DMS153 (cell line): Measurements from ENCODE around the gene TRANK1.

Experiments
- DNase-seq: peaks from one replicate; lab custom pipeline; 2025; lab: John Stamatoyannopoulos, UW

Gene TRANK1

DNA sequence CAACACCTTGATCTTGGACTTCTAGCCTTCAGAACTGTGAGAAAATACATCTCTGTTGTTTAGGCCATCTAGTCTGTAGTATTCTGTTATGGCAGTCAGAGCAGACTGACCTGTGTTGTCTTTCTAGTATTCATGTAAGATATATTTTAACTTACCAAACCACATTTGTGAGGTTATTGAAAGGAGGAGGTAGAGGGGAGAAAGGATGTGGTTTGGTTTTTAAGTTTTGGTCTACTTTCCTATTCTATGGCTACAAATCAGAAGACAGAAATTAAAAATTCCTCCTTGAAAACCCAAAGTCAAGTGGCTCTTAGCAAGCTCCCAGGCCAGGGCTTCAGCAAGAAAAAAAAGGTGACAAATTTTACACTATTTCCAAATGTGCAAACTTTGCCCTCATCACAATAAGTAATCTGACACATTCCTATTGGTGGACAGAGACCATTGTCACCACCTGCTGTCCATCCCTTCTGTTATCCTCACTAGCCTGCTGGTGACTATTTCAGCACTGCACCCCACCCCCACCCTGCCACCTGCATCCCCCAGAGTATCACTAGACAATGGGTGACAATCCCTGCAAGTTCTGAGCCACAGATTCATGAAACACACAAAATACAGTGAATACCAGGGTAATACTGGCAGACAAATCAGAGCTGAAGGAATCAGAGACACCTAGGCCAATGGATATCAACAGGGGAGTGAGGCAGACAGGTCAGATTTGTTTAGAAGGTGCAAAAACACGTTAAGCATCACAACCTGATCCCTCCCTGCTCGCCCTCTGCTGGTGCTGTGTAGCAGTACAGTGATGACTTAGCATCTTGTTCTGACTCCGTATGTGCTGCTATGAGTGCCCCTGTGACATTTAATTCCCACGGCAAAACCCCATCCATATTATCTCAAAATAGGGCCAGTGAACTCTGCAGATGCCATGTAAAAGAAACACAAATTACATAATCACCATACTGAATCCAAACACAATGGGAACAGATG, 101.5 kb downstream of the TRANK1 start:
- no peak for DNase-seq

DNA sequence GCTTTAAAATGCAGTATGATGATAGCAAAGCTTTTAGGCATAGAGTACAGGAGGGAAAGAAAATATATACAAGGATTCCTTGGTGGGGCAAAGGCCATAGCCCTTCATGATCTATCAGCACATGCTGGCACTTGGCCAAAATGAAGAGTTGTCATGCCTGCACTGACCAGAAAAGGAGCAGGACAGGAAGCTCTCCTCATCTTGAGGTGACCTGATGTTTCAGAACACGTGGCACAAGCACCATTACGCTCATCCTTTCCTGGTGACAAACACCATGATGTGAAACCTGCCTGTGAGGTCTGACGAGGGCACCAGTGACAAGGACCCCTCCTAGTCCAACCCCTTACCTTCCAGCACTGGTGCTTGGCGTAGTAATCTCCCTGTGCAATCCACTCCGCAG, 102.6 kb downstream of the TRANK1 start:
- no peak for DNase-seq

DNA sequence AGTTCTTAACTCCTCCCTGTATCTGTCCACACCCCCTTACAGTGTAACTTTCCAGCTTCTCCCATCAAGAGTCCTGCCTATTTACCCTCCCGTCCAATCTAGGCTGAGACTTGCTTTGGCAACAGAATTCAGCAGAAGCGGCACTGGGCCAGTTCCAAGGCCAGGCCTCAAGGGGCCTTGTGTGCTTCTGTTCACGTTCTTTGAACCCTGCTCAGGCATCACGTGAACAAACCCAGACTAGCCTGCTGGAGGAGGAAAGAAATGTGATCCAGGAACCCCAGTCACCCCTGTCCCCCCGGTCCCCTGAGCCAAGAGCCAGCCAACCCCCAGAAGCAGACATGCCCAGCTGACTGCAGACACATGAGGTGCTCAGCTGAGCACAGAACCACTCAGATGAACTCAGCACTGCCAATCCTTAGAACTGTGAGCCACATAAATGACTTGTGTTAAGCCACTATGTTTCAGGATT, 104.4 kb downstream of the TRANK1 start:
- DNase-seq: no peak

DNA sequence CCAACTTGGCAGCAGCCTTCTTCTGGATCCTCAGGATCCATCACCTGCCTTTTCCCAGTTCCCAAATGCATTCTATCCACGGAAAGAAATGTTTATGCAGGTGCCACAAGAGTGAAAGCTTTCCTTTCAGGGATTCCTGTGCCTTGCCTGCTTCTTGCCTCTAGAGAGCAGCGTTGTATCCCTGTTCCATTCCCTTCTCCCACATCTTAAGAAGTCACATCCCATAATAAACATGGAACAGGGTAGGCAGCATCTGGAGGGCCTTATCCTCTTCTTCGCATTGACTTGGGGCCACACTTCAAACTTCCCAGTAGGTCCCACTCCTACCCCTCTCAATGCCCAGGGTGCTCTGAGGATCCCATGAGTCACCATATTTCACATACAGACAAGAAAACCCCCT, 107.8 kb downstream of the TRANK1 start:
- no peak for DNase-seq

DNA sequence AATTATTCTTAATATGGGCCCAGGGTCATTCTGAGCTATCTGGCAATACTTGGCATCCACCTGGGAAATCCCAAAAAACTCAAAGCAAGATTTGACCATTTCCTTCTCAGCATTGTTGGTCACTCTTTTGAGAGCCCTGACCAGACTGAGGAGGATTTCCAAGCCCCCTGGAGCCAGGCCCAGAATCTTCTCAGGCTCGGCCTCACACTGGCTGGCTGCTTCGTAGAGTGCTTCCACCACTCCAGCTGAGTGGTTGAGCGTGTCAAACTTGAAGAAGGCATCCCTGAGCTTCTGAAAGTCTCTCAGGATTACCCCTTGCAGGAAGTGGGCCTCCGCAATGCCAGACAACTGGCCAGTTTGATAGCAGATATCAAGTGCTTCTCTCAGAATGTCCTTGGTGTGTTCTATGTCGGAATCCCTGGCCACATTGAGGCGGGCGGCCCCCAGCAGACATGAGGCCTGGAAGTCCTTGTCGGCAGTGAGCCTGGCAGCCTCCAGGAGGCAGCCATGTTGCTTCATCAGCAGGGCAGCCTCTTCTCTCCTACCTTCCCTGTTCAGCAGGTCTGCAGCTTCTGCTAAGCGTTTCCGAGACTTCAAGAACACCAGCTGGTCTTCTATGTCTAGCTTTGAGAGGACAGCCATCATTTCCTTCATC, 111.6 kb downstream of the TRANK1 start:
- DNase-seq: no peak

GRCh38 chr3:36832406-36832805, 112.4 kb downstream of the TRANK1 start:
- DNase-seq: no peak

- DNase-seq: no peak
These were observed 117.7 kb downstream of the TRANK1 start for GRCh38 chr3:36827133-36827532.

DNA sequence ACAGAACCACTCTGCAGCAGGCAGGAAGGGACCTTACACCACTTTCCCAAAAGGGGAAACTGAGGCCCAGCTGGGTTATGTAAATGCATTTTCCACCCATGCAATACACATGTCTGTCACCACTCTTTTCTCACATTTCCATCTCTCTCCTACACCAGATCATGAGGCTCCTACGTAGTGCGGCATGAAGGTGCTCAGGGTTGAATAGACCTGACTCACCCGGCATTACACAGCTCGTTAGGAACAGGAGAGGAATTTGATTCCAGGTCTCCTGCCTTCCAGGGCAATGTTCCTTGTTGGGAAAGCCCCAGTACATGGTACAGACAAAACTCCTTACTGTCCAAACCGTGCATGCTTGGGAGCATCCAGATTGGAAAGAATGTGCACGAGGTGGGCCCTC, 118.6 kb downstream of the TRANK1 start:
- DNase-seq: no peak

DNA sequence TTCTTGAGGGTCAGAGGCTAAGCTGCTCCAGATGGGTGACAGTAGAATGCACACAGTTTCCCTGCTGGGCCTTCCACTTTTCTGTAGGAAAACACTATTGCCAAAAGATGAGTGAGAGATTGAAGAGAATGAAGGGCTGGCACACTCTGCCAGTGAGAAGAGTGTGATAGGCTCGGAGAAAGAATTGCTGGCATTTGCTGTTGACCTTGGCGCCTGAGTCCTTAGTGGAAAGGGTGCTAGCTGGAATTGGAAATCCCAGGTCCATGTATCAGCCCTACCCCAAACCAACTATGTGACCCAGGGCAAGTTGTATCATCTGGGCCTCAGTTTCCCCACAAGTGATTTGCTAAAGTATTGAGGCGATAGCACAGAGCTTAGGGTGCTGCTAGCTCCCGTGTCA, 120.4 kb downstream of the TRANK1 start:
- DNase-seq: no peak

- no peak for DNase-seq
These were observed 121.0 kb downstream of the TRANK1 start for GRCh38 chr3:36823806-36824205.

DNA sequence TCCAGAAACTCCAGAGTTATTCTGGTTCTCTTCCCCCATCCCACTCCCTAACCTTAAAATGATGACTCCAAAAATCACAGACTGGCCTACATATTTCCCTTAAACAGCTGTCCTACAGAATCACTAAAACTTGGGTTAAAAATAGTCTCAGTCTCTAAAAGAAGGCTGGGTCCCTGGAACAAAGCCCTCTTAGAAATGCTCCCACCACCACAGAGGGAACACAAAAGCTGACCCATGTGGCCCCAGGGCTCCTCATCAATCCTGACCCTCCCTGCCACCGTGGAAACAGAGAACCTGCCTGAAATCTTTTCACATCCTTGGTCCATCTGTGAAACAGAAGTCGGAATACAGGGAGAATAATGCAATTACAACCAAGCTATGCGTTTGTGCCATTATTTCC, 124.8 kb downstream of the TRANK1 start:
- DNase-seq: no peak

DNA sequence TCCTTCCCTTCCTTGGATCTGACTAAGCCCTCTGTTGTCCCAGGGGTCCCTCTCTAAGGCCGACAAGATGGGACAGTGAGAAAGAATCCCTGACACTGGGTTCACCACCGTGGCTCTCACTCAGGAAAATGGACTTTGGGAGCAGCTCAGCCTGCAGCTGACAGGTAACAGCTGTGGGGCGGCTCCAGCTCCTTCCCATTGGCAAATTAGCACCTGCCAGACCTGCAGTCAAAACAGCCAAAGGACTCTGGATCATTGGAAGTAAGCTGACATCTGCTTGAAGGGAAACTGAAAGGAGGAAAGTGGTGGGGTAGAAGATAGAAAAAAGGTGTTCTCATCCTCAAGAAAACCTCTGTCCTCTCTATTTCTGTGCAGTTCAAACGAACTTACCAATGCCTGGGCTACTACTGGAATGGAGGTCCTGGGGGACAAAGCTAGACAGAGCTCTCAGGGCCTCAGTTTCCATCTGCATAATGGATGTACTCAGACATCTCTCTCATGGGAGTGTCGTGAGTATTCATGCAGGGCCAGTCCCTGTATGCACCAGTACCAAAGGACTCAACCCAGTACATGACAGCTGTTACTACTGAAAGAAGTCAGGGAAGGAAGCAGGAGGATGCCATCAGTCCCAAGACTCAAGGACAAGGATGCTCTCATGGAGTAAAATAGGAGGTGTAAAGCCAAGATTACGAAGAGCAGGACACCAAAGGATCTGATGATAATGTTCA, 126.9 kb downstream of the TRANK1 start:
- DNase-seq: no peak

DNA sequence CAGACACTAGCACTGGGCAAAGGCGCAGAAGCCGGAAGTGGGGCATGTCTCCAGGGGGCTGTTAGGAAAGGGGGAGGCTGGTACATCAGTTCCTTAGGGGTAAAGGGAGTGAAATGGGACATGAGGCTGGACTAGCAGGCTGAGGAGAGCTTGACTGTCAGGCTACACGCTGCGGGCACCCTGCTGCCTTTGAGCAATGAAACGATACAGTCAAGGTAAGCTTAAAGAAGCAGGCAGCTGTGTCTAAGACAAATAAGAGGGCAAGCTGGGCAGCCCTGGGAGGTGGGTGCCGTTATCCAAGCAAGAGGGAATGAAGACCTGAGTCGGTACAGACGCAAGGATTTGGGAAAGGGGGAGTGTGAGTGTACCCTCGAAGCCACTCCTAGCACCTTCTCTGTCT, 129.5 kb downstream of the TRANK1 start:
- DNase-seq: no peak

DNA sequence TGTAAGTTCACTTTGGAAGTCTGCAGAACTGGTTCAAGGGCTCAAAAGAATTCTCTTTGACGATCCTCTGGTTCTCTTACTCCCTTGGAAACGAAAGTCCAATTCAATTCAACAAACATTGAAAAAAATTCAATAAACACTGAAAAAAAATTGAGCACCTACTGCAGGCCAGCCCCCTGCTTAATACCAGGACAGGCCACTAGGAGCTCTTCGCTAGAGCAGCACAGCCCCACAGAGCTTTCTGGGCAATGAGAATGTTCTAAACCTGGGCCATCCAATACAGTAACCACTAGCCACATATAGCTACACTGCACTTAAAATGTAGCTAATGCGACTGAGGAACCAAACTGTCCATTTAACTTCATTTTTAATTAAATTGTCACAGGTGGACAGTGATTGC, 130.1 kb downstream of the TRANK1 start:
- DNase-seq: no peak

DNA sequence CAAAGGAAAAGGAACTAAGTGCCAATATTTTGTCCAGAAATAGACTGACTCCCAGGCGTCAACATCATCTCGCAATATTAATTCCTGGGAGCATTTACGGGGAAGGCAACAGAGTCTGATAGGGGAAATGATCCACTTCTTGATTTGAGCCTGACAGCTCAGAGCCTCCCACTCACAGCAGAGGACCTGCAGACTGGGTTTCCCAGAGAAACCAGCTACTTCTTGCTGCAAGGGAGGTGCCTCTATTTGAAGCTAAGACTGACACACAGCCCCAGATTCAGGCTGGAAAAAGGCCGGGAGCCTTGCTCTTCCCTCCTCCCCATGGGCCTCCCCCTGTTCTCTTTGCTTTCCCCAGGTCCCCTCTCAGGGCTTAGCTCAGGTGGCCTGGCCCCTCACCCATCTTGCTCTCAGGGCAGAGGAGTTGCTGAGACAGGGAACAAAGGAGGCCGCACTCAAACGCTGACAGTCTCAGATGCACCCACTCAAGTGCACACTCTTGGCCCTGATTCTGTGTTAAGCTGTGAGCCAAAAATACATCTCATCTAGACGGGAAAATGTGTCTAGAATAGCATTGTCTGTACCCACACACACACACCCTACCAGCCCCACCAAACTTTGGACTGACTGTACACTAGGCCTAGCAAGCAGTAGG, 130.7 kb downstream of the TRANK1 start:
- no peak for DNase-seq

GRCh38 chr3:36813305-36813704, 131.5 kb downstream of the TRANK1 start:
- no peak for DNase-seq

- no peak for DNase-seq
These were observed 132.6 kb downstream of the TRANK1 start for GRCh38 chr3:36812240-36812639.

DNA sequence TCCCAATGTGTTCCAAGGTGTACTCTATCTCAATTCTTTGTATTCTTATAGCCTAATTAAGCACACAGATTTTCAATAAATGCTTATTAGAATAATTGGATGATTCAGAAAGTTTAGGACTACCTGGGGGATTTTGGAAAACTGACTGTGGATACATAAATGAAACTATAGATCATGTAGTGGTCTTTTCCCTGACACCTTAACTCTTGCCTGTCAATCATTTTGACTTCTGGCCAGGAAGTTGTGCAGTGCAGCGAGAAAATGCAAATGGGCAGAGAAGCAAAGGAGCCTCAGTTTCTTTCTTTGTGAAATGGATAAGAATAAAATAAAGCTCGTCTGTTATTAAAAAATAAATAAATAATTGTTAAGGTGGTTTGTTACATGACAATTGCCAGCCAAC, 133.1 kb downstream of the TRANK1 start:
- DNase-seq: no peak

- DNase-seq: peak; percentile 48
These were observed 140.4 kb downstream of the TRANK1 start for GRCh38 chr3:36804295-36805055.

DNA sequence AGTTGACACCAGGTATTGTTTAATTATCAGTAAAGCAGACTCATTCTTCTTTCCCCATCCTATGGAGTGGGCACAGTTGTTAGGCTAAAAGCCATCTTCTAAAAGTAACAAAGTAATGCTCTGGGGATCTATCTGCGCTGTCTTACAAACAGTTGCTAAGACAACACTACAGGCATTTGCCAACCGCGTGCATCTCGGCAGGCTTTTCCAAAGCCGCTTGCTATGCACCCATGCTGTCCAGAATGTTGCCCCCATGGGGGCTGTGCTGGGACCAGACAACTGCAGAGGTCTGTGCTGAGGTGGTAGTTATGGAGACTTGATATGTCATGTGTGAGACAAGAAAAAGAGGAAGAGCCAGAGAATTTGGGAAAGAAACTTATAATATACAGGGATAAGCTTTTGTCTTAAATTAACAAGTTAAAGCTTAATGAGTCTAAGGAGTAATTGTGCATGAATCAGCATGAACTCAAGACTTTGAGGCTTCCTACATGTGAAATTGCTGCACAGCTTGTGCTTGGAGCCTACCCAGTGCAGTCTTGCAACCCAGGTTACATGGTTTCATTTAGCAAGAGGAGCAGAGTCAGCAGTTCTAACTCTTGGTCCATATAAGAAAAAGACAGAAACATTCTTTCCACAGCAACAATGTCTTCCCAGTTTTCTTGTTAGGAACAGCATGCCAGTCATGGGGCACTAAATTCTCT, 141.6 kb downstream of the TRANK1 start:
- no peak for DNase-seq
